ENCODE data around the gene APP.

DNA sequence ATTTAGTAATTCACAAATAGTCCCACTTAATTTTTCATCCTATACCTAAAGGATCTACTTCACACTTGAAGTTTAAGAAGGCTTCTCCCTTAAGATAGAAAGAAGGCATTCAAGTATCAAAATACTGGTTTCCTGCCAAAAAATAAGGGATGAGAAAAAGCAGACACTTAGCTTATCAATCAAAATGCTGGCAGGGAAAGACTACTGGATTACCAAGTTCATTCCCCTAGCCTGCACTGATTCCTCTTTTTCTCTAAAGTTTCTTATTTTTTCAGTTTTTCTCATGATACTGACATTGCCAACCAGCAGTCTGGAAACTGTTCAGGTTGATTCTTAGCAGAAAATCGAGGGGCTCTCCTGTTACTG lies 231.2 kb downstream of the APP start:
- TF ChIP-seq CTCF (IDR thresholded peaks at IDR 0.05) (no peak), POLR2A (IDR thresholded peaks at IDR 0.05) (no peak), EP300 (IDR thresholded peaks at IDR 0.05; ENCODE audit: low read depth) (no peak), POLR2AphosphoS5 (IDR thresholded peaks at IDR 0.05) (no peak)
